ENCODE measurements around the gene LTBP2.

Gene LTBP2

GRCh38 chr14:74531006-74531405 is 81.0 kb downstream of the LTBP2 start (continued):
- TF ChIP-seq ZNF585B (tag by site-specific recombination; IDR thresholded peaks at IDR 0.05) (no peak), ZSCAN23 (tag by site-specific recombination; IDR thresholded peaks at IDR 0.05) (no peak), ZNF791 (tag by site-specific recombination; IDR thresholded peaks at IDR 0.05) (no peak), WT1 (tag by site-specific recombination; IDR thresholded peaks at IDR 0.05) (no peak), ZNF121 (tag by site-specific recombination; IDR thresholded peaks at IDR 0.05) (no peak), ZNF24 (tag by site-specific recombination; IDR thresholded peaks at IDR 0.05) (no peak), ZNF549 (tag by site-specific recombination; IDR thresholded peaks at IDR 0.05) (no peak)

DNA sequence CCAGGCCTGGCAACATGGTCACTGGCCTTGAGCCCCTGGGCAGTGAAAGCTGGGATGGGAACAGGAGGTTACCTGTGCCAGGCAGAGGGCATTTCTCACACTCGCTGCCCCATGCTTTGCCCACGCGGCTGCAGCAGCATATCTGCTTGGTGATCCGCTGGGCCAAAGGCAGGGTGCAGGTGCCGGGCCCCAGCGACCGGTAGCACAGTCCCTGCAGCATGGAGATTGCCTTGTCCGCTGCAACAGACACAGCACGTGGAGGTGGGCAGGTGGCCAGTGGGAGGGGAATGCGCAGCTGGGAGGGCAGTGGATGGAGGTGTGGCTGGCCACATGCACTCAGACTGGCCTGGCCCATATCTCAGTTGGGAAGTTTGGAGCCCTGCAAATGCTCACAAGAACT is 83.2 kb downstream of the LTBP2 start:
- H3K36me3 ChIP-seq (ENCODE audit: control insufficient read depth in 2 of 2, insufficient read depth in 1 of 2, low read length in 2 of 2) = no peaks in the 10 kb centered on the region
- TF ChIP-seq ZNF621 (tag by site-specific recombination; IDR thresholded peaks at IDR 0.05) (no peak), ZNF433 (tag by site-specific recombination; IDR thresholded peaks at IDR 0.05; ENCODE audit: low read depth) (no peak), HOXC10 (CRISPR knock-in tag; IDR thresholded peaks at IDR 0.05) (no peak), ZNF335 (tag by site-specific recombination; conservative IDR thresholded peaks at IDR 0.05) (no peak), ZNF645 (tag by site-specific recombination; IDR thresholded peaks at IDR 0.05) (no peak), ZNF133 (tag by site-specific recombination; IDR thresholded peaks at IDR 0.05) (no peak), ZNF169 (tag by site-specific recombination; IDR thresholded peaks at IDR 0.05) (no peak), ZFP41 (tag by site-specific recombination; IDR thresholded peaks at IDR 0.05; ENCODE audit: borderline replicate concordance) (no peak)
- TF ChIP-seq, protein P1, sequence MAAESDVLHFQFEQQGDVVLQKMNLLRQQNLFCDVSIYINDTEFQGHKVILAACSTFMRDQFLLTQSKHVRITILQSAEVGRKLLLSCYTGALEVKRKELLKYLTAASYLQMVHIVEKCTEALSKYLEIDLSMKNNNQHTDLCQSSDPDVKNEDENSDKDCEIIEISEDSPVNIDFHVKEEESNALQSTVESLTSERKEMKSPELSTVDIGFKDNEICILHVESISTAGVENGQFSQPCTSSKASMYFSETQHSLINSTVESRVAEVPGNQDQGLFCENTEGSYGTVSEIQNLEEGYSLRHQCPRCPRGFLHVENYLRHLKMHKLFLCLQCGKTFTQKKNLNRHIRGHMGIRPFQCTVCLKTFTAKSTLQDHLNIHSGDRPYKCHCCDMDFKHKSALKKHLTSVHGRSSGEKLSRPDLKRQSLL (tag by site-specific recombination; IDR thresholded peaks at IDR 0.05) = no peak
- H3K4me3 ChIP-seq (ENCODE audit: low read depth, low read length) = no peak overlapping the region
- no peaks in the 10 kb centered on the region for H3K4me1 ChIP-seq (ENCODE audit: control insufficient read depth, insufficient read depth, low read length)
- H3K27ac ChIP-seq (ENCODE audit: extremely low read depth, low read depth, low read length) = no peak overlapping the region
- CTCF ChIA-PET = interaction anchor here (0.7 to 1.0 kb wide), 3 partner anchors 70 to 90 kb away, joined by 3 read pairs; no protein-coding TSS in a partner anchor
- no peaks in the 10 kb centered on the region for H3K9me3 ChIP-seq (ENCODE audit: control insufficient read depth, insufficient read depth, low read depth, low read length)
- POLR2A ChIA-PET = no interaction called here

GRCh38 chr14:74528406-74528805 is 83.6 kb downstream of the LTBP2 start:
- CTCF ChIA-PET = interaction anchor here (1.0 to 1.5 kb wide), 2 partner anchors 26 to 90 kb away, joined by 3 to 5 read pairs; no protein-coding TSS in a partner anchor
- POLR2A ChIA-PET = no interaction called here
- no peaks in the 10 kb centered on the region for H3K36me3 ChIP-seq (ENCODE audit: control insufficient read depth in 2 of 2, insufficient read depth in 1 of 2, low read length in 2 of 2)
- TF ChIP-seq ZNF23 (tag by site-specific recombination; IDR thresholded peaks at IDR 0.05; ENCODE audit: borderline replicate concordance) (no peak), ZNF146 (tag by site-specific recombination; IDR thresholded peaks at IDR 0.05) (no peak), ZNF426 (tag by site-specific recombination; IDR thresholded peaks at IDR 0.05) (no peak), ZNF658 (tag by site-specific recombination; IDR thresholded peaks at IDR 0.05) (no peak), TCF7L2 (IDR thresholded peaks at IDR 0.05; ENCODE audit: borderline replicate concordance, low read depth, low read length) (no peak), ZNF24 (tag by site-specific recombination; IDR thresholded peaks at IDR 0.05) (no peak), ZNF837 (tag by site-specific recombination; IDR thresholded peaks at IDR 0.05) (no peak), ZNF585B (tag by site-specific recombination; IDR thresholded peaks at IDR 0.05) (no peak), SALL2 (tag by site-specific recombination; IDR thresholded peaks at IDR 0.05; ENCODE audit: borderline replicate concordance) (no peak)
- TF ChIP-seq, protein P2, sequence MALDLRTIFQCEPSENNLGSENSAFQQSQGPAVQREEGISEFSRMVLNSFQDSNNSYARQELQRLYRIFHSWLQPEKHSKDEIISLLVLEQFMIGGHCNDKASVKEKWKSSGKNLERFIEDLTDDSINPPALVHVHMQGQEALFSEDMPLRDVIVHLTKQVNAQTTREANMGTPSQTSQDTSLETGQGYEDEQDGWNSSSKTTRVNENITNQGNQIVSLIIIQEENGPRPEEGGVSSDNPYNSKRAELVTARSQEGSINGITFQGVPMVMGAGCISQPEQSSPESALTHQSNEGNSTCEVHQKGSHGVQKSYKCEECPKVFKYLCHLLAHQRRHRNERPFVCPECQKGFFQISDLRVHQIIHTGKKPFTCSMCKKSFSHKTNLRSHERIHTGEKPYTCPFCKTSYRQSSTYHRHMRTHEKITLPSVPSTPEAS (tag by site-specific recombination; IDR thresholded peaks at IDR 0.05) = no peak
- TF ChIP-seq, protein P3, sequence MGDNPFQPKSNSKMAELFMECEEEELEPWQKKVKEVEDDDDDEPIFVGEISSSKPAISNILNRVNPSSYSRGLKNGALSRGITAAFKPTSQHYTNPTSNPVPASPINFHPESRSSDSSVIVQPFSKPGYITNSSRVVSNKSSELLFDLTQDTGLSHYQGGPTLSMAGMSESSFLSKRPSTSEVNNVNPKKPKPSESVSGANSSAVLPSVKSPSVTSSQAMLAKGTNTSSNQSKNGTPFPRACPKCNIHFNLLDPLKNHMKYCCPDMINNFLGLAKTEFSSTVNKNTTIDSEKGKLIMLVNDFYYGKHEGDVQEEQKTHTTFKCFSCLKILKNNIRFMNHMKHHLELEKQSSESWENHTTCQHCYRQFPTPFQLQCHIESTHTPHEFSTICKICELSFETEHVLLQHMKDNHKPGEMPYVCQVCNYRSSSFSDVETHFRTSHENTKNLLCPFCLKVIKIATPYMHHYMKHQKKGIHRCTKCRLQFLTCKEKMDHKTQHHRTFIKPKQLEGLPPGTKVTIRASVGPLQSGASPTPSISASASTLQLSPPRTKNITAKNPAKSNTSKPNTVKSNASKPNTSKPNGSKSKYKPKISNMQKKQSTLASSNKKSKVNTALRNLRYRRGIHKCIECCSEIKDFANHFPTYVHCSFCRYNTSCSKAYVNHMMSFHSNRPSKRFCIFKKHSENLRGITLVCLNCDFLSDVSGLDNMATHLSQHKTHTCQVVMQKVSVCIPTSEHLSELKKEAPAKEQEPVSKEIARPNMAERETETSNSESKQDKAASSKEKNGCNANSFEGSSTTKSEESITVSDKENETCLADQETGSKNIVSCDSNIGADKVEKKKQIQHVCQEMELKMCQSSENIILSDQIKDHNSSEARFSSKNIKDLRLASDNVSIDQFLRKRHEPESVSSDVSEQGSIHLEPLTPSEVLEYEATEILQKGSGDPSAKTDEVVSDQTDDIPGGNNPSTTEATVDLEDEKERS (tag by site-specific recombination; IDR thresholded peaks at IDR 0.05) = no peak
- H3K4me3 ChIP-seq (ENCODE audit: low read depth, low read length) = no peak overlapping the region
- H3K4me1 ChIP-seq (ENCODE audit: control insufficient read depth, insufficient read depth, low read length) = no peaks in the 10 kb centered on the region
- no peaks in the 10 kb centered on the region for H3K9me3 ChIP-seq (ENCODE audit: control insufficient read depth, insufficient read depth, low read depth, low read length)
- H3K27ac ChIP-seq (ENCODE audit: extremely low read depth, low read depth, low read length) = no peak overlapping the region
